Stimulated activated naive CD4-positive, alpha-beta T cell (primary cell): Measurements from ENCODE around the gene ZNF780B.
"Not testable (repeated sequence)": the region's sequence is repeated elsewhere in the genome, so short reads cannot be mapped to it uniquely, and the experiment has no call there.

Source experiments
- DNase-seq, 6 experiments: peaks; one replicate each; lab custom pipeline; 2025; lab: John Stamatoyannopoulos, UW

Gene ZNF780B

GRCh38 chr19:40055832-40056504 is at the start of gene ZNF780B:
ZNF780B (minus strand) TSS chr19:40056231; CDS start chr19:40050332, 5,899 bp downstream.
- peak; percentile 43 to 86 (median 67) for DNase-seq

GRCh38 chr19:40104754-40105153 is 48.7 kb upstream of the ZNF780B start:
- DNase-seq, result no peak

GRCh38 chr19:40103600-40103999 is 47.6 kb upstream of the ZNF780B start:
- DNase-seq, result no peak

GRCh38 chr19:40101813-40102212 is 45.8 kb upstream of the ZNF780B start:
- DNase-seq, result no peak

DNA sequence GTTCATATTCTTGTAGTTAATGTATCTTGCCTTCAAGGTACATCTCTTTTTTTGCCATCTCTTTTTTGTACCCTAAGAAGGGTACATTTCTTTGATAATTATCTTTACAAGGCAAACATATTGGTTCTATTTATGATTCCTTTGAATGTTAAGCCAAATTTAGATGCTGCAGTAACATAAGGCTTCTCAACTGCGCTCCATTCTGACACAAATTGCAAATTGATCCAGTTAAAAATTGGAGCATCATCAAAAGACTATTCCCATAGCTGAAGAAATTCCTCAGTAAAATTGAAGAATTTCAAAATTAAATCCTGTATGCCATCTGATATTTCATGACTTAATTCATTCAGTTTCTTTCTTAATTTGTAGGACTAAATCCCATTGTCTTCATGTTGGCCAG is 37.4 kb upstream of the ZNF780B start:
- DNase-seq, result no peak

- no peak for DNase-seq
These were observed 35.4 kb upstream of the ZNF780B start for GRCh38 chr19:40091205-40092129.

DNA sequence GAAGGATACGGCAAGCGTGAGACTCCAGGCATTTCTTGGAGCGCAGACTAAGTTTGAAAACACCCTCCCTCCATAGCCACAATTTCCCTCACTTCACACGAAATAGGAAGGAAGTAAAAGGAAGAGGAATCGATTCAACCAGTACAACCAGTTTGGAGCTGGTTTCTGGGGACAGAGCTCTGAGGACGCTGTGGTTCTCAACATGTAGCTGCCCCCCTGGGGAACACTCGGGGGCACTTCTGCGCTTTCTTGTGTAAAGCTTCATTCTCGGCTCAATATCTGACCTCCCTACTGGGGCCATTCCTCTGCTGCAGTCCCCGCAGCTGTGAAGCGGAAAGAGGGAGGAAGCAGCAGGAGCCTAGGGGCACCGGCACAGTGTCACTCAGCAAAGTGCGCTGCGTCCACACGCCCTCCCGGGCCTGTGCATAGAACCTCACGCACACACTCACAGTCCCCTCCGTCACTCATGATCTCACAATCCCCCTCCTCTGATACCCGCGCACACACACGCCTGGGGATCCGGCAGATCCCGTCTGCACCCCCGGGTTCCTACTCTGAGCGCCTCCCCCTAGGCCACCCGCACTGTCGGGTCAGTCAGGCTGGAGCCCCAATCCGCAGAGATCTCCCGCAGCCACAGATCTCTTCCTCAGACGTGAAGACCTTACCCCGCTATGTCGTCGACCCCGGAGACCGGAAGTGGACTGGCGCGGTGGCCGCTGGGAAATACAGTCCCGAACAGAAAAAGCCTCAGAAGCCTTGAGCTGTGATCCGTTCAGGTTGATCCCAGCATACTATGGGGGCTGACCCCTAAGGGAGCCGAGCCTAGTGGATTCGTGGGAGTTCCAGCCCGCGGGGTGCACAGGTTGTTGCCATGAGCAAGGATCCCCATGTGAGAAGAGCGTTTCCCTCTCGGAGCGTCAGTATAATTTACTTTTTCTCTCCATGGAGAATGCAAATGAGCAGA is 34.5 kb upstream of the ZNF780B start, which contains the start of gene ZNF780A:
Gene ZNF780A, minus strand, starts transcription at position 703 of the 964 bp plus-strand sequence. CDS start 6,190 bp downstream, outside the sequence.
- DNase-seq, result peak; percentile 68 to 91 (median 78)

GRCh38 chr19:40089462-40089861 is 33.4 kb upstream of the ZNF780B start:
- DNase-seq, result no peak

GRCh38 chr19:40088299-40089047 is 32.4 kb upstream of the ZNF780B start:
- no peak for DNase-seq

DNA sequence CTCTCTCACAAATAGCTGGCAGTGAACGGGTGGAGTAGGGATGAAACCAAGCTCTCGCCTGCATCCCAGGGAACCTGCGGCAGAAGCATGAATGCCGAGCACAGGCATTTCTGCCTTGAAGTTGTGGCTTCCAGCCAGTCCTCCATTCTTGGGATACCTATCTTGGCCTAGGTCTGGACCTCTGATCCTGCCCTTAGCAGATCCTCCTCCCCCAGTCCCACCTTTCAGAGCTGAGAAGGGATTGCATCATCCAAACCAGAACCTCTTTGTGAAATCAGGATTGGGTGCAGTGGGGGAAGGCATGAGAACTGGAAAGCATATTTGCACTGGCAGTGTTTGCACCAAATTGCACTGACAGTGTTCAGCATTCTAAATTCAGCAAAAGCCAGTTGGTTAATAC is 28.9 kb upstream of the ZNF780B start:
- DNase-seq, result no peak

DNA sequence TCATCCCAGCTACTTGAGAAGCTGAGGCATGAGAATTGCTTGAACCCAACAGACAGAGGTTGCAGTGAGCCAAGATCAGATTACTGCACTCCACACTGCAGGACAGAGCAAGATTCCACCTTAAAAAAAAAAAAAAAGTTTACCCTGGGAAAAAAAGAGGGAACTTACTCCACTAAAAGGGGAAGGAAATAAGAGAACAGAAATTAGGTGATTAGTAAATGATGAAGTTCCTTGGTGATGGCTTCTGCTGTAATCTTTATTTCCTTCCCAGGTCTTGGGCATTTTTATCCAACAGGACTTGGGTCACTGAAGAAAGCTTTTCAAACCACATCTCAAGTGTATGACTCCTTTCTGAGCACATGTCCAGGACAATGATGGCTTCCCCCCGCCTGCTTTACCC is 25.4 kb upstream of the ZNF780B start:
- no peak for DNase-seq

GRCh38 chr19:40080289-40080688 is 24.3 kb upstream of the ZNF780B start:
- DNase-seq, result no peak

GRCh38 chr19:40078377-40078776 is 22.3 kb upstream of the ZNF780B start:
- no peak for DNase-seq

DNA sequence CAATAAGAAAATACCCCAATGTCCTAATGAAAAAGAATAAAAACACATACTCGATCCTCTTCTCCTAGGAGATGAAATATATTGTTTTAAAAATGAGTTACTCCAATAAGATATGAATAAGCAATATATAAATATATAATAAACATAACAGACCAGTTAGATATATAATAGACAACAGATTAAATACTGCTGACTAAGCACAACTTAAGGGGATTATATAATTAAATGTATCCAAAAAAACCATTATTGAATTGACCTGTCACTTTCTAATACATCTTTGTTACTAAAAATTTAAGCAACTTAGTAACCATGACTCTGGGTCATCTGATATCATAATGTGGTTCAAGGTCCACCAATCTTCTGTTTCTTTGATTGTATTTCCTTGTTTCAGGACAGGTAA is 14.0 kb upstream of the ZNF780B start:
- DNase-seq, result no peak

GRCh38 chr19:40059624-40060023 is 3.6 kb upstream of the ZNF780B start:
- DNase-seq, result no peak

- no peak for DNase-seq
These were observed 1.1 kb upstream of the ZNF780B start for GRCh38 chr19:40057166-40057565.

DNA sequence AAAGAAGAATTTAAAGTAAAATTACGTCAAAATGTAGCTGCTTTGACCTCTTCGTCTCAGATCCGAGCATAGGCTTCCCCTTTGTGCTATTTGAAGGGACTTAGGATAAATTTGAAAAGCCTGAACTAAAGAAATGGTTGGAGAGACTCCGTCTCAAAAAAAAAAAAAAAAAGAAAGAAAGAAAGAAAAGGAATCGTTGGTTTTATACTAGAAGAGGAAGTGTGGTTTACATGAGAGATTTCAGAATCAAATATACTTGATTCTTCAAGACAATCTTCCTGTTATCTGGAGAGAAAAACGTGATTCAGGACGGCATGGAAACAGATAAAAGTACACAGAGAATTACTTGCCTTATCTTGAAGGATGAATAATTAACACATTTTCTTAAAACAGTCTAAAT is 474 bp upstream of the ZNF780B start:
- DNase-seq, result no peak

DNA sequence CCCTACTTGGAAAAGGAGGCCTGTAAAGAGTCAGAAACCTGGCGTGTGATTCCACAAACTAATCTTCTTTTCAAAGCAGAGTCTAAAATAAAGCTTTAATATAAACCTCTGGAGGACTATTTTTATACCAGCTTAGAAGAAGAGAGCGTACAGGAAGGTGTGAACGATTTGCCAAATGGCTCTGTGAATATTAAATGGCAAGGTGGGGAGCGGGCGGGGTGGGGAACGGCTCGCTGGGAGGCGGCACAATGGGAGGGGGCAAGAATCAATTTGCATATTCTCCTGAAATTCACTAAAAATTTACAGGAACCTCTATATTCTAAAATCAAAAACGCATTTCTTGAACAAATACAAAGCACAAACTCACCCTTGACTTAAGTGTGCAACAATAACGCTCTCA is 982 bp downstream of the ZNF780B start:
- DNase-seq, result no peak

DNA sequence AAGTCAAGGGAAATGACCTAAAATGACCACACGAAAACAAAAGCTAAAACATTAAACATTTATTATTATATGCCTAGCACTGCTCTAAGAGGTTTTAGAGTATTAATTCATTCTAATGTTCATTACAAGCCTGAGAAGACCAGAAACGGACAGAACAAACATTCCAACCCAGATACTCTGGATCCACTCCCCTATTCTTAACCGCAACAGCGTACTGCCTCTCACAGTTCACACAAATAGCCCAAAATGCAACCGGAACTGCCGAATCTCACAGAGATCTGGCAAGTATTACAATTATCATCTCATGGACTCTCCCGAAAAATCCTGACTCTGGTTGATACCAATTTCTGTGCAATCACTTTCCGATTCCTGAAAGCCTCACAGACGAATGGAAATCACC is 1.4 kb downstream of the ZNF780B start:
- no peak for DNase-seq

GRCh38 chr19:40053491-40053890 is 2.5 kb downstream of the ZNF780B start:
- DNase-seq, result no peak

DNA sequence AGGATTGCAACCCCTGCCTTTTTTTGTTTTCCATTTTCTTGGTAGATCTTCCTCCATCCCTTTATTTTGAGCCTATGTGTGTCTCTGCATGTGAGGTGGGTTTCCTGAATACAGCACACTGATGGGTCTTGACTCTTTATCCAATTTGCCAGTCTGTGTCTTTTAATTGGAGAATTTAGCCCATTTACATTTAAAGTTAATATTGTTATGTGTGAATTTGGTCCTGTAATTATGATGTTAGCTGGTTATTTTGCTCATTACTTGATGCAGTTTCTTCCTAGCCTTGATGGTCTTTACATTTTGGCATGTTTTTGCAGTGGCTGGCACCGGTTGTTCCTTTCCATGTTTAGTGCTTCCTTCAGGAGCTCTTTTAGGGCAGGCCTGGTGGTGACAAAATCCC is 14.3 kb downstream of the ZNF780B start:
- DNase-seq, result not testable (repeated sequence)
